ENCODE results near the gene AK2.

GRCh38 chr1:32960342-32960741 is 76.3 kb downstream of the AK2 start:
- TF ChIP-seq CTCF (conservative IDR thresholded peaks at IDR 0.05) (no peak), ZFX (IDR thresholded peaks at IDR 0.05) (no peak)
